PC-9 (cell line): ENCODE results near the gene AHDC1.

ENCODE experiments used
- CTCF ChIP-seq: fragments of 200-600 bp; sonication (generic); conservative IDR thresholded peaks from 2 replicates; pipeline ENCODE4 v1.6.1; 2017; ENCODE audit warnings: mixed run types, antibody characterized with exemption, mild to moderate bottlenecking, moderate library complexity
- EZH2 ChIP-seq: fragments of 200-600 bp; sonication (generic); IDR thresholded peaks from 2 replicates; pipeline ENCODE4 v1.8.0; 2017; ENCODE audit warnings: antibody characterized with exemption, low read depth

DNA sequence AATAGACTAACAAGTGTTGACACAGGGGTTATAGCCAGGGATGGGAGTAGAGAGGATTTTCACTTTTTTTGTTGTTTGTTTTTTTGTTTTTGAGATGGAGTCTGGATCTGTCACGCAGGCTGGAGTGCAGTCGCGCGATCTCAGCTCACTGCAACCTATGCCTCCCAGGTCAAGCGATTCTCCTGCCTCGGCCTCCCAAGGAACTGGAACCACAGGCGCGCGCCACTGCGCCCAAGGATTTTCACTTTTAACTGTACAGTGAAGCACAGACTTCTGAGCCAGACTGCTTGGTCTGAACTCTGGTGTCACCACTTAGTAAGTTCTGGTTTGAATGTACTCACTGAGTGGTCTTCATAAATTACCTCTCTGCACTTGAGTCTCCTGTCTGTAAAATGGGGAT, 73.8 kb downstream of the AHDC1 start:
- TF ChIP-seq CTCF, result no peak
- no peak for TF ChIP-seq EZH2
